ENCODE measurements around the gene TERT.

DNA sequence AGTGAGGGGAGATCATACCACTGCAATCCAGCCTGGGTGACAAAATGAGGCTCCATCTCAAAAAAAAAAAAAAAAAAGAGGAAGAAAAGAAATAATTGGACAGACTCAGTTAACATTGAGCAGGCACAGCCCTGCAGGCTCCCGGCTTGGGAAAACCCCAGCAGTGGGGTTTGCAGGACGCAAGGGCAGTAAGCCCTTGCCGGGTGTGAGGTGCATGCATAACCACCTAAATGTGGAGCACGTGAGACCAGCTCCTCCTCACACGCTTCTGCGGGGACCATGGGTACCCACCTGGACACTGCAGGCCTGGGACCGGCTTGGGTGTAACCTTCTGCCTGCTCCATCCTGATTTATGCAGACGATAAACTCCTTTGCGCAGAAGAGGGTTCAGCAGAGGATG lies 74.5 kb downstream of the TERT start:
- TF ChIP-seq POLR2A (IDR thresholded peaks at IDR 0.05), result no peak
- TF ChIP-seq, protein P1, sequence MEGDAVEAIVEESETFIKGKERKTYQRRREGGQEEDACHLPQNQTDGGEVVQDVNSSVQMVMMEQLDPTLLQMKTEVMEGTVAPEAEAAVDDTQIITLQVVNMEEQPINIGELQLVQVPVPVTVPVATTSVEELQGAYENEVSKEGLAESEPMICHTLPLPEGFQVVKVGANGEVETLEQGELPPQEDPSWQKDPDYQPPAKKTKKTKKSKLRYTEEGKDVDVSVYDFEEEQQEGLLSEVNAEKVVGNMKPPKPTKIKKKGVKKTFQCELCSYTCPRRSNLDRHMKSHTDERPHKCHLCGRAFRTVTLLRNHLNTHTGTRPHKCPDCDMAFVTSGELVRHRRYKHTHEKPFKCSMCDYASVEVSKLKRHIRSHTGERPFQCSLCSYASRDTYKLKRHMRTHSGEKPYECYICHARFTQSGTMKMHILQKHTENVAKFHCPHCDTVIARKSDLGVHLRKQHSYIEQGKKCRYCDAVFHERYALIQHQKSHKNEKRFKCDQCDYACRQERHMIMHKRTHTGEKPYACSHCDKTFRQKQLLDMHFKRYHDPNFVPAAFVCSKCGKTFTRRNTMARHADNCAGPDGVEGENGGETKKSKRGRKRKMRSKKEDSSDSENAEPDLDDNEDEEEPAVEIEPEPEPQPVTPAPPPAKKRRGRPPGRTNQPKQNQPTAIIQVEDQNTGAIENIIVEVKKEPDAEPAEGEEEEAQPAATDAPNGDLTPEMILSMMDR (IDR thresholded peaks at IDR 0.05), result no peak
- no peak for TF ChIP-seq POLR2AphosphoS5 (IDR thresholded peaks at IDR 0.05)
- no peak for TF ChIP-seq EP300 (IDR thresholded peaks at IDR 0.05)

Measured in stomach (tissue), 4 donors.